Epidermal melanocyte (primary cell): ENCODE measurements around the gene RUFY4.
"Not testable (repeated sequence)": the region's sequence is repeated elsewhere in the genome, so short reads cannot be mapped to it uniquely, and the experiment has no call there.

Experiments
- DNase-seq: peaks from one replicate; pipeline ENCODE4 v3.0.0; 2011; ENCODE audit warnings: low spot score; ENCODE audit not compliant: insufficient read length

Gene RUFY4

GRCh38 chr2:218030409-218031195 lies 38.5 kb upstream of the RUFY4 start:
- no peak for DNase-seq

GRCh38 chr2:218031261-218031660 lies 37.8 kb upstream of the RUFY4 start:
- no peak for DNase-seq

- no peak for DNase-seq
Measured at GRCh38 chr2:218031771-218032257, 37.2 kb upstream of the RUFY4 start.

GRCh38 chr2:218032336-218033171 lies 36.5 kb upstream of the RUFY4 start:
- no peak for DNase-seq

- no peak for DNase-seq
Measured at GRCh38 chr2:218033208-218033589, 35.9 kb upstream of the RUFY4 start.

GRCh38 chr2:218033590-218034496 lies 35.2 kb upstream of the RUFY4 start:
- DNase-seq: no peak

GRCh38 chr2:218034497-218035213 lies 34.4 kb upstream of the RUFY4 start:
- DNase-seq: not testable (repeated sequence)

GRCh38 chr2:218035463-218036100 lies 33.5 kb upstream of the RUFY4 start:
- no peak for DNase-seq

- DNase-seq: no peak
Measured at GRCh38 chr2:218036371-218036770, 32.7 kb upstream of the RUFY4 start.

GRCh38 chr2:218039171-218039570 lies 29.9 kb upstream of the RUFY4 start:
- no peak for DNase-seq

- no peak for DNase-seq
Measured at GRCh38 chr2:218040883-218041282, 28.2 kb upstream of the RUFY4 start.

- no peak for DNase-seq
Measured at GRCh38 chr2:218041302-218042168, 27.5 kb upstream of the RUFY4 start.

- DNase-seq: no peak
Measured at GRCh38 chr2:218043100-218043499, 26.0 kb upstream of the RUFY4 start.

- DNase-seq: no peak
Measured at GRCh38 chr2:218043701-218044109, 25.3 kb upstream of the RUFY4 start.

GRCh38 chr2:218044599-218044998 lies 24.5 kb upstream of the RUFY4 start:
- not testable (repeated sequence) for DNase-seq

GRCh38 chr2:218046238-218046637 lies 22.8 kb upstream of the RUFY4 start:
- DNase-seq: no peak

- no peak for DNase-seq
Measured at GRCh38 chr2:218047536-218048225, 21.4 kb upstream of the RUFY4 start.

GRCh38 chr2:218051903-218052302 lies 17.1 kb upstream of the RUFY4 start:
- DNase-seq: no peak

GRCh38 chr2:218059289-218059688 lies 9.8 kb upstream of the RUFY4 start:
- no peak for DNase-seq
